ENCODE data around the gene CRYZ. TPM values are rescaled to one million over a fixed set of nuclear protein-coding genes. Genes with fewer than 3 reads are reported as not detected.

The CRYZ gene
- total RNA-seq, 4 donors from 2014 or later, result 22.3 to 32.6 (median 27.7) TPM

GRCh38 chr1:74681851-74682250, 51.0 kb downstream of the CRYZ start:
- DNase-seq, result no peak
- Histone ChIP-seq H3K9me3 (no peaks in the 10 kb centered on the region), H3K27me3 (no peaks in the 10 kb centered on the region), H3K36me3 (no peaks in the 10 kb centered on the region), H3K4me3 (no peak overlapping the region), H3K27ac (no peak overlapping the region), H3K4me1 (no peaks in the 10 kb centered on the region)
- intact Hi-C loops (cut with DNase I), result no loop called here
- 52 to 56% methylated on average over 2 of the region's 2 CpGs for WGBS, 2 donors
- TF ChIP-seq POLR2A (IDR thresholded peaks at IDR 0.05) (no peak), CTCF (IDR thresholded peaks at IDR 0.05) (no peak)

DNA sequence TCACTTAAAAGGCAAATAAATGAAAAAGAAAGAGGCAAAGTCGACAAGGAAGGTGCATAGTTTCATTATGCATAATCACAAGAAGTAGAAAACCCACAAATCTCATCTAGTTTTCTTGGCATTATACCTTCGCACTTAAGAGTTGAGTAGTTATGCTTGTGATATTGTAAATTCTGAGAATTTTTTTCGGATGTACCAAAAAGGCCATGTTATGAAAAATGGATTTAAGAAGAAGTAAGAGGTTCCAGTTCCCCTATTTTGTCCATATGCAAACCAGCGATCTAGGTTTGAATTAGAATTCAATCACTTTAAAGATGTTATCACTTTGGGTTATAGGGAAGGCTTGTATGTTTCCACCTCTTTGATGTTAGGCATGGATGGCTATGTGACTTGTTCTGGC, 51.4 kb downstream of the CRYZ start:
- no peaks in the 10 kb centered on the region for H3K9me3 ChIP-seq
- intact Hi-C loops (cut with DNase I), result no loop called here
- 68 to 73% methylated on average over 4 of the region's 4 CpGs for WGBS, 2 donors
- H3K4me1 ChIP-seq, result no peaks in the 10 kb centered on the region
- no peak overlapping the region for H3K4me3 ChIP-seq
- TF ChIP-seq CTCF (IDR thresholded peaks at IDR 0.05), result no peak
- no peak for TF ChIP-seq POLR2A (IDR thresholded peaks at IDR 0.05)
- no peak for DNase-seq
- H3K27ac ChIP-seq, result no peak overlapping the region
- no peaks in the 10 kb centered on the region for H3K27me3 ChIP-seq
- H3K36me3 ChIP-seq, result no peaks in the 10 kb centered on the region

DNA sequence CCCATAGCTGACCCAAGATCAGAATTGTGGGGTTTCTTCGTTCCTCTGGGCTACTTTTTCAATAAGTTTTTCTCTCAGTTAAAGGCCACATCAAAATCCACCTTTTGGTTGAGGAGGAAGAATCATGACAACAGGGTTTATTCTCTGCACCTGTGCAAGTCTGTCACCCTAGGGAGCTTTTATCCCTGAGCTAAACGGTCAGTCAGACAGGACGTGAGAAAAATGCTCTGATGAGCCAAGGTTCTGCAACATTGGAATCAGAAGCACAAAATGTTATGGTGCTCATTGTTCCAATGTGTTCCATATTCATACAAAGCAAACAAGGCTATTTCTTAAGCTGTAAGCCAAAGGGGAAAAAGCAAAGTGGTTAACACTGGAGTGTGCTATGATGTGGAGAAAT, 51.8 kb downstream of the CRYZ start:
- H3K9me3 ChIP-seq, result no peaks in the 10 kb centered on the region
- H3K4me1 ChIP-seq, result no peaks in the 10 kb centered on the region
- no peak overlapping the region for H3K4me3 ChIP-seq
- no peak for DNase-seq
- H3K27ac ChIP-seq, result no peak overlapping the region
- TF ChIP-seq POLR2A (IDR thresholded peaks at IDR 0.05), result no peak
- TF ChIP-seq CTCF (IDR thresholded peaks at IDR 0.05), result no peak
- H3K36me3 ChIP-seq, result no peaks in the 10 kb centered on the region
- intact Hi-C loops (cut with DNase I), result no loop called here
- no peaks in the 10 kb centered on the region for H3K27me3 ChIP-seq
- 20 to 32% methylated on average over 3 of the region's 3 CpGs for WGBS, 2 donors

- no peaks in the 10 kb centered on the region for H3K36me3 ChIP-seq
- no peak for TF ChIP-seq CTCF (IDR thresholded peaks at IDR 0.05)
- no peak for TF ChIP-seq POLR2A (IDR thresholded peaks at IDR 0.05)
- DNase-seq, result no peak
- intact Hi-C loops (cut with DNase I), result no loop called here
- H3K27ac ChIP-seq, result no peak overlapping the region
- H3K9me3 ChIP-seq, result no peaks in the 10 kb centered on the region
- H3K27me3 ChIP-seq, result peaks cover 0 to under 1% (median 0%) of the 10 kb centered on the region in 4 donors
- WGBS, 2 donors, result 90 to 93% methylated on average over 2 of the region's 2 CpGs
- H3K4me3 ChIP-seq, result no peak overlapping the region
- H3K4me1 ChIP-seq, result no peaks in the 10 kb centered on the region
Observed at GRCh38 chr1:74679811-74680210, 53.0 kb downstream of the CRYZ start.

DNA sequence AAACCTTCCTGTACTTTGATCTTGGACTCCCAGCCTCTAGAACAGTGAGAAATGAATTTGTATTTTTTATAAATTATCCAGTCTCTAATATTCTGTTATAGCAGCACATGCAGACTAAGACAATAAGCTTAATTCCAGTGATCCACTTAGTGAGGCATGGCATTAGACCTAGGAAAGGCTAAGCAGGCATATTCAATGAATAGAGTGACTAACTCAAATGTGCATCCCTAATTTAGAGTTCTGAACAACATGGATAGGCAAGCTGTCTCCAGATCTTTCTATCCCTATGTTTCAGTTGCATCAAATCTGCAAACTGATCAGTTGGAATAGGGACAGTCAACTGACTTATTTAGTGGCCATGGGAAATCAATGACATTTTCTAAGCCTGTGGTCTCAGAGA, 54.9 kb downstream of the CRYZ start:
- intact Hi-C loops (cut with DNase I), result no loop called here
- no peak overlapping the region for H3K4me3 ChIP-seq

More for the DNA sequence above, 54.9 kb downstream of the CRYZ start:
- H3K27me3 ChIP-seq, result peaks cover 0 to 18% (median 0%) of the 10 kb centered on the region in 4 donors
- H3K4me1 ChIP-seq, result peaks cover 0 to 11% (median 5%) of the 10 kb centered on the region in 3 donors
- no peak for DNase-seq
- H3K27ac ChIP-seq, result no peak overlapping the region
- H3K36me3 ChIP-seq, result no peaks in the 10 kb centered on the region
- TF ChIP-seq CTCF (IDR thresholded peaks at IDR 0.05) (no peak), POLR2A (IDR thresholded peaks at IDR 0.05) (no peak)
- H3K9me3 ChIP-seq, result no peaks in the 10 kb centered on the region
